ENCODE results near the gene TNFAIP3.
"Not testable (repeated sequence)": the region's sequence is repeated elsewhere in the genome, so short reads cannot be mapped to it uniquely, and the experiment has no call there.

The TNFAIP3 gene

DNA sequence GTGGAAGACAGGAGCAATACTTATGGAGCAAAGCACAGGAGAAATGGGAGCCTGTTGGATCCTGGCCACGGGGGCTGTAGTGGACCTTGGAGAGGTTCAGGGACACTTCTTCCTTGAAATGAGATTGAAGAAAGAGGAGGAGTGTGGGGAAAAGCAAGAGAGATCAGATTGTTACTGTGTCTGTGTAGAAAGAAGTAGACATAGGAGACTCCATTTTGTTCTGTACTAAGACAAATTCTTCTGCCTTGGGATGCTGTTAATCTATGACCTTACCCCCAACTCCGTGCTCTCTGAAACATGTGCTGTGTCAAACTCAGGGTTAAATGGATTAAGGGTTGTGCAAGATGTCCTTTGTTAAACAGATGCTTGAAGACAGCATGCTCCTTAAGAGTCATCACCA is 22.7 kb upstream of the TNFAIP3 start:
- in situ Hi-C loops (cut with MboI; ENCODE audit: low sequenced_read_pairs), result not testable (repeated sequence)

DNA sequence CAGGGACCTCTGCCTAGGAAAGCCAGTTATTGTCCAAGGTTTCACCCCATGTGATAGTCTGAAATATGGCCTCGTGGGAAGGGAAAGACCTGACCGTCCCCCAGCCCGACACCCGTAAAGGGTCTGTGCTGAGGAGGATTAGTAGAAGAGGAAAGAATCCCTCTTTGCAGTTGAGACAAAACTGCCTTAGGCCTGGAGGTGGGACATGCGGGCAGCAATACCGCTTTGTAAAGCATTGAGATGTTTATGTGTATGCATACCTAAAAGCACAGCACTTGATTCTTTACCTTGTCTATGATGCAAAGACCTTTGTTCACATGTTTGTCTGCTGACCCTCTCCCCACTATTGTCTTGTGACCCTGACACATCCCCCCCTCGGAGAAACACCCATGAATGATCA is 22.3 kb upstream of the TNFAIP3 start:
- in situ Hi-C loops (cut with MboI; ENCODE audit: low sequenced_read_pairs), result not testable (repeated sequence)

DNA sequence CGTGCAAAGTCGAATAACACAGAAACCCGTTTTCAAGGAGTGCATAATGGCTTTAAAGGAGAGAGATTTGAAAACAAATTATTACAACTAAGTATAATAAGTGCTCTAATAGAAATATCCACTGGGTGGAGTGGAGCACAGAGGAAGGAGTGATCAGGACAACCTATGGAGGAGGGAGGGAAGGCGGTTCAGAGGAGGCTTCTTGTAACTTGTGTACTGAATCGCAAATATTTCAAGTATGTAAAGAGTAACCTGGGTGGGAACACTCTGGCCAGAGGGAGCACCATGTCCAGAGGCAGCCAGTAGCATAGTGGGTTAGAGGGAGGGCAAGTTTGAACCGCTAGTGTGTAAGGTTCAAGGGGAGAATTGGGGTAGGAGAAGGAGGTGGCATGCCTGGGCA is 21.6 kb upstream of the TNFAIP3 start:
- in situ Hi-C loops (cut with MboI; ENCODE audit: low sequenced_read_pairs), result no loop called here

DNA sequence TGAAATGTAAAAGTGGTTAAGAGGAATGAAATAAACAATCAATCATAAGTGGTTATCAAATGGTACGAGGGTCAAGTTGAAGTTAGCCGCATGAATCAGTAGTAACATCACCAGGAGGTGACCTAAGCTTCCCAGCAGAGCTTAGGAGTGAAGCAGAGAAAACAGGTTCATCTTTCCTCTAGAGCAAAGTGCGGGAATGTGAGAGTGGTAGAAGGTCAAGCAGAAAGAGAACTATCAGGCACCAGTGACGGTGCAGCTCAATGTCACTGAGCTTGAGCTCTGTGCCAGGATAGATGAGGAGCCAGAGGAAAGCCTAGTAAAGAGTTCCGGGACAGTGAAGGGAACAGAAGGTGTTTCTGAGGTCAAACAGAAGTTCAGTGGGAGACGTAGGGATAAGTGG is 20.8 kb upstream of the TNFAIP3 start:
- in situ Hi-C loops (cut with MboI; ENCODE audit: low sequenced_read_pairs), result no loop called here

DNA sequence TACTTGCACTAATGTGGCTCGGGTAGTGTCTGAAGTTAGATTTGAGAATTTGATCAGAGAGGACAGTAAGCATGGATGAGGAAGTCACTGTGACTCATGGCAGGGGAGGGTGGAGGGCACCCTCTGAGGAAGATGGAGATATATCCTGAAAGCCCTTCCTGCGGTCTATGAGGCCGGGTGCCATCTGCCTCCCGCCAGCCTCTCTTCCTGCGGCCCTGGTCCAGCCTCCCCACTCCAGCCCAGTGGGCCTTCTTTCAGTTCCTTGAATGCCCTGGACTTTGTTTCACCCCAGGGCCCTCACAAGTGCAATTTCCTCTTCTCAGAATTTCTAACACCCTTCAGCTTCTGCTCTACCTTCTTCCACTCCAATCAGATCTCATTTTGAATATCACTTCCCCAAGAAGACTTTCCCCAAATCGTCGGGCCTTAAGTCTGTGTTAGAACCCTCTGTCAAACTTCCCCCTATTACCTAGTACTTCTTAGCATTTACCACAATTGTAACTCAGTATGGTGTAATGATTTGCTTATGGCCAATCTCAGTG is 20.2 kb upstream of the TNFAIP3 start:
- in situ Hi-C loops (cut with MboI; ENCODE audit: low sequenced_read_pairs), result no loop called here

DNA sequence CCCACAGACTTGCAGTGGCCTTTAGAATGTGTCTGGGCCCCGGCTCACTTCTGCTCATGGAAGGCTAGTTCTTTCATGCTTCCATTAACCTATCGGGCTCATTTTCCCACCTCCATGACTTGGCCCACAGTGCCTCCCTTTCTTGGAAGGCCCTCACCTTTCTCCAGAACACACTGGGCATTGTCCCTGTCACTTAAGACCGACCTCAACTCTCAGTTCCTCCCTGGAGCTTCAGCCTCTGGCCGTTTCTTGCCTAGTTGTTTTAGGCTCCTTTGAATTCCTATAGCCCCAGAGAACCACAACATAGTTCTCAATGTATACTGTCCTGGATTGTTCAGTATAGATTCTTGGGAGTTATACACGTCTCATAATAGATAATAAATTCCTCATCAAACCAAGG is 19.3 kb upstream of the TNFAIP3 start:
- in situ Hi-C loops (cut with MboI; ENCODE audit: low sequenced_read_pairs), result no loop called here

DNA sequence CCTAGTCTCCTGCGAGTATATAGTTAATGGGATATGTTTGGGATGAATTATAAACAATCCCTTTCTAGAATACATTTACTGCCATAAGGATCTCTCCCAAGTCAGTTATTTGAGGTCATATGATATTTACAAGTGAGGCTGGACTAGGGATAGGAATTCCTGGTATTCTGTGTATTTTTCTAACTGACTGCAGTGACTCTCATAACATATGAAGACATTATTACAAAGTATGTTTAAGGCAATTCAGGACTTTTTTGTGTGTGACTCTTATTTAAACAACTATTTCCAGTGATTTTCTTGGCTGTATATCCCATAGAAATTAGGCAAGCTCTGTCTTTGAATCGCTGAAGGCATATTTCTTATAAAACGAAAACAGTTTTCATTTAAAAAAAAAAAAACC is 18.4 kb upstream of the TNFAIP3 start:
- in situ Hi-C loops (cut with MboI; ENCODE audit: low sequenced_read_pairs), result no loop called here

DNA sequence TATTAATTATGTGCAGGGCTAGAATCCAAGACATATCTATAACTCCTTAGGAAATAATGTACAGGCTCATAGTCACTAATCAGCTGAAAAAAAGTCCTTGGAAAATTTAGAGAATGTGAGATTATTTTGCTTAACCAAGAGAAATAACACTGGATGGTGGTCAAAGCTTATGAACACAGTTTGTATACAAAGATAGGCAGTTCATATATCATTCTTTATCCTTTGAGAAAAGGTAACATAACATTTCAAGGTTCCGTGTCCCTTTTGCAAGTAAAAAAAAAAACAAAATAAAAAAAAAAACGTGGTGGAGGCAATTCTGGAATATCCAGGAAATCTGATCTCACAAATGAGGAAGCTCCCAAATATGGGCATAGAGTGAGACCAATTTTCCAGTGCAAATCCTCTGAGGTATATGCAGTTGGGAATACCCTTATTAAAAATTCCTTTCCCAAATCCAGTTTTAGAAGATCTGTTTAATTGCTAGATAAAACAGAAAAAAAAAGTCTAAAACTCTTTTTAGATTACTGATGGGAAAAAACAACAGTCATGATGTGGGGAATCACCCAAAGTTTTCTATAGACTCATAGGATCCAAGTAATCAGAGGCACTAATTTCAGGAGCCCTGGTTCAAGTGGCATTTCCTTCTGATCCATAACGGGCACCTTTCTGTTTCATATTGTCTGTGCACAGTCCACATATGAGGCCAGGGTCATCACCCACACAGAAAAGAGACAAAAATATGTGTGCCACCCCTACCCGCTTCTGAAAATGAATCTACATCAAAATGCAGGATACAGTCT is 17.7 kb upstream of the TNFAIP3 start:
- in situ Hi-C loops (cut with MboI; ENCODE audit: low sequenced_read_pairs), result no loop called here

DNA sequence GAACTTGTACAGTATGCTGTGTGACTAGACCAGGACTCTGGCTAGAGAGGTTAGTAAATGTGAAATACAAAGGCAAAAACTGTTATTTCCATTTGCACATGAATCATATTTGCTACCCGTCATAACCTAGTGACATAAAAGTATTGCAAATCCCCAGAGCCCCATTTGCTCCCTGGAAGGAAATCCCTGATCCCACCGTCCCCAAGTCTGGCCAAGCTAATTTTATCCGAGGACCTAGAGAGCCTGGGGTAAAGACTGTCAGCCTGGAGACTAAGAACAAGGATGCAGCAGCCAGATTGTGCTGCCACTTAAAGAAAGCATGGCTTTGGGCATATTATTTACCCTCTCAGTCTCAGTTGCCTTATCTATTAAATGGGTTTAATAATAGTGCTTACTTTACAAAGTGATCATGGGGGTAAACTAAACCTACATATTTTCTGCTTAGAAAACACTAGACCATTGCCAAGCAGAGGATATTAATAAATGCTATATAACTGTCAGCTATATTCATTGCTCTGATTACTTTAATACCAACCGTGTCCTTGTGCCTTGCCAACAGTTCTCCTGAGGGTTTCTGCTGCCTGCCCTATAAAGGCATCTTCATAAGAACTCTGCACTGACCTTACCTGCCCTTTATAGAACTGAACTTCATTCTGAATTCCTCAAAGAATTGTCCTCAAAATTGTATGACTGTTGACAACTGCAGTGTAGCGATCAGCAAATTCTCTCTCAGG is 16.9 kb upstream of the TNFAIP3 start:
- in situ Hi-C loops (cut with MboI; ENCODE audit: low sequenced_read_pairs), result no loop called here

DNA sequence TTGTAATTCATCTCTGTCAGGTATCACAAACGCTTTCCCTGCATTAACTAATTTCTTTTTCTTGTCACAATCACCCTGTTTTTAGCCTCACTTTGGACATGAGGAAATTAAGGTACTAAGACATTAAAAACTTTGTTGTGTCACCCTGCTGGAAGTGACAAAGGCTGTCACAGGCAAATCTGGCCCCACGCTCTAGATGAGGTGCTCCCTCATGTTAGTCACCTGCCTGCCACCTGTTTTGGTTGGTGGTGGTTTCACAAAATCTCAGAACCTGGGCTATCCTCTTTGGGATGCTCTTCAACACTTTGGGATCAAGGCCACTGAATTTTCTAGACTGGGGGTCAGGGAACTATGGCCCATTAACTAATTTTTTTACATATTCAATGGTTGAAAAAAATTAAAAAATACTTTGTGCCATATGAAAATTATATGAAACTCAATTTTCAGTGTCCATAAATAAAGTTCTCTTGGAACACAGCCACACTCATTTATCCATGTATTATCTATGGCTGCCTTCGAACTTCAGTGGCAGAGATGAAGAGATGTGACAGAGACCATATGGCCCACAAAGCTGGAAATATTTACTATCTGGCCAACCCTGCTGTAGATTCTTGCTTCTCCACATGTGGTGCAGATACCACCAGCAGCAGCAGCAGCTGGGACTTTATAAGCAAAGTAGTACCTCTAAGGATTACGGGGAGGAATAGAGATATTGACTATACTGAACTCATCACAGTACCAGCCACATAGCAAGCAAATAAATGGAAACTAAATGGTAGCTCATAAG is 16.1 kb upstream of the TNFAIP3 start:
- in situ Hi-C loops (cut with MboI; ENCODE audit: low sequenced_read_pairs), result no loop called here

DNA sequence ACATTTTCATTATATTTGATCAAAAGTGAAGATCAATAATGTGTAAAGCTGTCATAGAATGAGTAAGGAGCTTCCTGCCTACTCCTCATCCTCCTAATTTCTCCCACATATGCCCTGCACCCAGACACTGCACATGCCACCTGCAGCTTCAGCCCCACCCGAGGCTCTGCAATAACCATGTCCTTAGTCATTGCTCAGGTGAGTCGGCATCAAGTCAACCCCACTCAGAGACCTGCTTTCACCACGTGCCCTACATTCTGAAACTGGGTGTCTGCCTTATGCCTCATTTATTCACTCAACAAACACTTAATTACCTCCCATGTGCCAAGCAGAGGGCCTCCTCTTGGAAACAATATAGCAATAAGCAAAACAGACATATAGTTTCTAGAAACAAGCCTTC is 15.4 kb upstream of the TNFAIP3 start:
- in situ Hi-C loops (cut with MboI; ENCODE audit: low sequenced_read_pairs), result no loop called here

DNA sequence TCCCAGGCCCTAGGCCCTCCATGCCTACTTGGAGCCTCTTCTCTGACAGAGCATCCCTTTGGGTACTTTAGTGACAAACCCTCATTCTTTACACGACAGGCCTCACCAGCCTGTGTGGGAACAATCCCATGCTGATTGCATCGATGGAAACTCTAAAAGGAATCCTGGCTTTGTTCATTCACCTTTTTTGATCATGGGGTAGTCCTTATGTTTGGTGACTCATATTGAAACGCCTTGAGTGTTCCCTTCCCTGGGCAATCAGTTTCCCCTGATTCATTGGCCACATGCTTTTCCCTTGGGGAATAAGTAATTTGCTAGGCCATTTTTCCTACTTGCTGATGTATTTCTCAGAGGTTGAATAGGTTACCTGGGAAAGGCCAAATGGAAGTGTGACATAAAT is 14.7 kb upstream of the TNFAIP3 start:
- in situ Hi-C loops (cut with MboI; ENCODE audit: low sequenced_read_pairs), result no loop called here

DNA sequence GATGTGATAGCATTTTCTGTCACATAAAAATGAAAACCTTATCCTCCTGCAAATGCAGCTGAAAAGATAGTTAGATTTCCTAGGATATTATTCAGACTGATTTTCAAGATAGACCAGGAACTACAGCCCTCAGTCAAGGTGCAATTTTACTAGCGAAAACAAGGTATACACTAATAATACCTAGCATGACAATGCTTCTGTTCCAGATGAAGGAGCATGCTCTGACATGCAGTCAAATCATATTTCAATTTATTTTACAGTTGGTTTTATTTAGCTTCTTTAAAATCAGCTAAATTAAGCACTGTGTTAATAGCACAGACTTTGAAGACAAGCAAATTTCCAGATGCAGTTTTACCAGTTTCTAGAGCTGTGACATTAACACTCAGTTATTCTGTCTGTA is 14.2 kb upstream of the TNFAIP3 start:
- in situ Hi-C loops (cut with MboI; ENCODE audit: low sequenced_read_pairs), result no loop called here

DNA sequence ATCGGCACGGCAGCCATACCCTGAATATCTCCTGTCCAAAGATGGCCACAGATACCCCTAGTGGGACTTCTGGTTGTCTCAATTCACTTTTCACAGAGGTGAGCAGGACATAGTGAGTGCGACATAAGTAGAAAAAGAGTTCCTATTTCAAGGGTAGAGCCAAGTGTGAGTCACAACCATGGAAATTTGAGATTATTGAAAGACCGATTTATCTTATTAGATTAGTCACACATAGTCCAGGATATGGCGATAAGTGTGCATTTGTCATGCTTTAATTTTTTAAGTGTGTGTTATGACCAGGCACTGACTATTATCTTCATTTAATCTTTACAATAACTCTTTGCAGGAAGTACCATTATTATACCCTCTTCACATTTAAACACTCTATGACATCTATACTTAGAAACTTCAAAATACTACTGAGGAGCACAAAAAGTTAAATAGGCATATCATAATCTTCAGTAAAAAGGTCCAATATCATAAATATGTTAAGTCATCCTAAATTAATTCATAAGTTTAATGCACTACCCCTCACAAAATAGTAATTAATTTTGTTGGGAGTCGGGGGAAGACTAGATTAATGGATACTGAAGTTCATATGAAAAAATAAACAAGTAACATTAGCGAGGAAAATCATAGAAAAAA is 13.4 kb upstream of the TNFAIP3 start:
- in situ Hi-C loops (cut with MboI; ENCODE audit: low sequenced_read_pairs), result no loop called here

DNA sequence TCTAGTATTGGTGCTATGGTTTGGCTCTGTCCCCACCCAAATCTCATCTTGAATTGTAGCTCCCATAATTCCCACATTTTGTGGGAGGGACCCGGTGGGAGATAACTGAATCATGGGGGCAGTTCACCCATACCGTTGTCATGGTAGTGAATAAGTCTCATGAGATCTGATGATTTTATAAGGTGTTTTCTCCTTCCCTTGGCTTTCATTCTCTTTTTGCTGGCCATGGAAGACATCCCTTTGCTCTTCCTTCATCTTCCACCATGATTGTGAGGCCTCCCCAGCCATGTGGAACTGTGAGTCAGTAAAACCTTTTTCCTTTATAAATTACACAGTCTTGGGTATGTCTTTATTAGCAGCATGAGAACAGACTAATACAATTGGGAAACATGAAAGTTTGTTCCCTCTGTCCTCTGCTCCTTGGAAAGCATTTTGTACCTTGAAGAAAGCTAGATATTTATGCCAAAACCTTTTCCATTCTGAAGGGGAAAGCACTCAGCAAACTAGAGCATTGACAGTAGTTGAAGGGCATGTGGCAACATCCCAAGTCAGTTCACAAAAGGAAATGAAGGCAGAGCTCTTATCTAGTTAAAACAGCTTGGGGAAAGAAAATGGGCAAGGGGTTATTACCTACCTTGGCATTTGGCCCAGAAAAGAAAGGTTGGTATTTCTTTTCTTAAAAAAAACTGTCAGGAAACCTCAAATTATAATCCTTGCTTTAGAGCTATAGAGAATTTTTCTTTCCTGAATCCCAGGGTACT is 10.7 kb upstream of the TNFAIP3 start:
- in situ Hi-C loops (cut with MboI; ENCODE audit: low sequenced_read_pairs), result no loop called here

DNA sequence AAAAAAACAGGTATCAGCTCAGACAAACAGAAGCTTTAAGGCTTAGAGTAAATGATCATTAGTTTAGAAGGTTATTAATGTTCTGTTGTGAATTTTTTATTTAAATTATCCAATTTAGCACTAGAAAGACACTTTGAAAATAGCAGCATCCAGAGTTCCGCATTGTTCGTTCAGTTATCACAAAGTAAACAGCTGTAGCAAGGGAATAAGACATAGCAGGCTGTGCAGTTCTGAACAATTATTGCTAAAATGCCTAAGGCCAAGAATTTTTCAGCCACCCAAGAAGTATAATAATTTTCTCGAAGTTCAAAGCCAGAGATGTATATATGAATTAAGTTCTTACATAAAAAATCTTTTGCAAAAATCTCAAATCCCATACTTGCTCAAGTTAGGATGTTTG is 8.0 kb upstream of the TNFAIP3 start:
- in situ Hi-C loops (cut with MboI; ENCODE audit: low sequenced_read_pairs), result no loop called here

DNA sequence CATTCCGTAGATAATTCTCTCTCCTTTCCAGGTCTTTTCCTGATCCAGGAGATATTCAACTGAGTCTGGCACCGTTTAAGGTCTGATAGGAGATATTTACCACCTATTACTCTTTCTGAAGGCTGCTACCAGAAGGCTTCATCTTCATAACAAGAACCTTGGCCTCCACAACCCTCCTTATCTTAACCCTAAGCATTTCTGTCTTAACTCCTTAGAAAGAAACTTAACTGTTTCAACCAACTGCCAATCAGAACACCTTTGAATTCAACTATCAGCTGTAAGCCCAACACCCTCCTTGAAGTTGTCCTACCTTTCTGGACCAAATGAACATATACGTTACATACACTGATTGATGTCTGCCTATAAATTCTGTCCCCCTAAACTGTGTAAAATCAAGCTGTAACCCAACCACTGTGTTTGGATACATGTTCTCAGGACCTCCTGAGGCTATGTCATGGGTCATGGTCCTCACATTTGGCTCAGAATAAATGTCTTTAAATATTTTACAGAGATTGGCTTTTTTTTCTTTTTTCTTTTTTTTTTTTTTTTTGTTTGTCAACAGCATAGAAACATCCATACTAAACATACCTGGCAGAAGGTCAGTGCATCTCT is 6.6 kb upstream of the TNFAIP3 start:
- in situ Hi-C loops (cut with MboI; ENCODE audit: low sequenced_read_pairs), result no loop called here

DNA sequence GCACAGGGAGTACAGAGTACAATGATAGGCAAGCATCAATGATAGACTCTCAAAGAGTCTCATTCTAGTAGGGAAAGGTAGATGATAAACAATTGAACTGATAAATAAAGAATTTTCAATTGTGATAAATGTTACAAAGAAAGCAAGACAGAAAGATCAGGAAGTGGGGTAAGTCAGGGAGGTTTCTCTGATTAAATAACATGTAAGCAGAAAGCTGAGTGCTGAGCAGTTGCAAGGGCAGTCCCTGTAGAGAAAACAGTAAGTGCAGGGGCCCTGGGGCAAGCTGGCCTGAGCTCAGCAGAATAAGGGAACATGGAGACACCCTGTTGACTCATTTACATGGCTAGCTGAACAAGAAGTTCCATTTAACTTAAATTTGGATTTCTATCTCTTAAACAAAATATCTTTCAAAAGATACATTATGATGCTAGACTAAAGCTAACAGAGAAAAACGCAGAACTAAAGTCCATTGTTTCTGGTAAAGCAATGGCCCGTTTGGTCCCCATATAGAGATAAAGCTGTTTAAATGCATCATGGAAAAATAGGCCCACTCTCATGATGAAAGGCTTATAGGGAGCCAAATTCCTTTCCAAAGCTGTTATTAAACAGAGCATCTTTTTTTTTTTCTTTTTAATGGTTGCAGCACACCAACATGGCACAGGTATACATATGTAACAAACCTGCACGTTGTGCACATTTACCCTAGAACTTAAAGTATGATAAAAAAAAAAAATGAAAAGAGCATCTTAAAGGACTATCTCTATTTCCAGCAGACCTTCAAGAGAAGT is 5.3 kb upstream of the TNFAIP3 start:
- in situ Hi-C loops (cut with MboI; ENCODE audit: low sequenced_read_pairs), result no loop called here

Measured in HL-60/S4 treated with phorbol 12-myristate 13-acetate at 8.2 ng/mL for 4 days and 3 days (cell line).